Osteocyte (in vitro differentiated cells): ENCODE measurements around the gene PRDM11. TPM values are rescaled to one million over a fixed set of nuclear protein-coding genes. Genes with fewer than 3 reads are reported as not detected.

ENCODE experiments used
- DNase-seq: peaks from one replicate; pipeline ENCODE4 v3.0.0; 2021; ENCODE audit warnings: mixed read lengths; ENCODE audit not compliant: unreplicated experiment; ENCODE audit errors: extremely low spot score
- H3K27ac Mint-ChIP-seq: one replicate; pipeline ENCODE4 v1.8.0; 2021; ENCODE audit warnings: mild to moderate bottlenecking, mixed read lengths; ENCODE audit not compliant: unreplicated experiment
- H3K27me3 Mint-ChIP-seq: one replicate; pipeline ENCODE4 v1.8.0; 2021; ENCODE audit warnings: mixed read lengths; ENCODE audit not compliant: unreplicated experiment
- H3K36me3 Mint-ChIP-seq: one replicate; pipeline ENCODE4 v1.8.0; 2021; ENCODE audit warnings: mixed read lengths; ENCODE audit not compliant: unreplicated experiment
- H3K4me1 Mint-ChIP-seq: one replicate; pipeline ENCODE4 v1.8.0; 2021; ENCODE audit warnings: mixed read lengths; ENCODE audit not compliant: unreplicated experiment
- H3K4me3 Mint-ChIP-seq: one replicate; pipeline ENCODE4 v1.8.0; 2021; ENCODE audit warnings: mild to moderate bottlenecking, moderate library complexity, mixed read lengths; ENCODE audit not compliant: unreplicated experiment
- H3K9me3 Mint-ChIP-seq: one replicate; pipeline ENCODE4 v1.8.0; 2021; ENCODE audit warnings: mixed read lengths; ENCODE audit not compliant: unreplicated experiment
- CTCF ChIP-seq: fragments of 200-600 bp; sonication (generic); IDR thresholded peaks from 2 replicates; pipeline ENCODE4 v1.5.0; 2021; ENCODE audit warnings: antibody characterized with exemption, mild to moderate bottlenecking, moderate library complexity
- total RNA-seq: library from RNA; stranded (reverse); gene quantifications from 2 replicates; pipeline ENCODE4 v1.2.1, GENCODE V29; 2021

Gene PRDM11
- total RNA-seq, 1 donor from 2014 or later = 25.4 TPM

GRCh38 chr11:45274206-45274605 is 127.8 kb downstream of the PRDM11 start:
- H3K27ac Mint-ChIP-seq = no peak overlapping the region
- H3K9me3 Mint-ChIP-seq = peaks cover 5% of the 10 kb centered on the region
- DNase-seq = no peak
- H3K36me3 Mint-ChIP-seq = no peaks in the 10 kb centered on the region
- no peak overlapping the region for H3K4me3 Mint-ChIP-seq
- H3K27me3 Mint-ChIP-seq = peaks cover 79% of the 10 kb centered on the region
- no peaks in the 10 kb centered on the region for H3K4me1 Mint-ChIP-seq
- TF ChIP-seq CTCF = no peak

GRCh38 chr11:45275828-45276227 is 129.4 kb downstream of the PRDM11 start:
- TF ChIP-seq CTCF = no peak
- Mint-ChIP-seq H3K4me3 (no peak overlapping the region), H3K36me3 (no peaks in the 10 kb centered on the region), H3K9me3 (peaks cover 12% of the 10 kb centered on the region), H3K27ac (no peak overlapping the region), H3K4me1 (peaks cover 3% of the 10 kb centered on the region), H3K27me3 (peaks cover 68% of the 10 kb centered on the region)
- no peak for DNase-seq

GRCh38 chr11:45278714-45279113 is 132.3 kb downstream of the PRDM11 start:
- no peak for TF ChIP-seq CTCF
- no peaks in the 10 kb centered on the region for H3K36me3 Mint-ChIP-seq
- peaks cover 7% of the 10 kb centered on the region for H3K9me3 Mint-ChIP-seq
- peaks cover 58% of the 10 kb centered on the region for H3K27me3 Mint-ChIP-seq
- no peak for DNase-seq
- H3K4me3 Mint-ChIP-seq = no peak overlapping the region
- no peak overlapping the region for H3K27ac Mint-ChIP-seq
- peaks cover 3% of the 10 kb centered on the region for H3K4me1 Mint-ChIP-seq

GRCh38 chr11:45279645-45280044 is 133.2 kb downstream of the PRDM11 start:
- H3K27ac Mint-ChIP-seq = no peak overlapping the region
- H3K4me3 Mint-ChIP-seq = no peak overlapping the region
- no peak for TF ChIP-seq CTCF
- peaks cover 58% of the 10 kb centered on the region for H3K27me3 Mint-ChIP-seq
- no peak for DNase-seq
- H3K4me1 Mint-ChIP-seq = peaks cover 3% of the 10 kb centered on the region
- no peaks in the 10 kb centered on the region for H3K36me3 Mint-ChIP-seq
- peaks cover 7% of the 10 kb centered on the region for H3K9me3 Mint-ChIP-seq

GRCh38 chr11:45280449-45280848 is 134.0 kb downstream of the PRDM11 start:
- TF ChIP-seq CTCF = no peak
- H3K27me3 Mint-ChIP-seq = peaks cover 58% of the 10 kb centered on the region
- H3K27ac Mint-ChIP-seq = no peak overlapping the region
- H3K4me3 Mint-ChIP-seq = no peak overlapping the region
- DNase-seq = no peak
- H3K9me3 Mint-ChIP-seq = peaks cover 7% of the 10 kb centered on the region
- H3K4me1 Mint-ChIP-seq = peaks cover 5% of the 10 kb centered on the region
- H3K36me3 Mint-ChIP-seq = no peaks in the 10 kb centered on the region
